Myocyte (in vitro differentiated cells): ENCODE measurements around the gene ZCCHC7. TPM values are rescaled to one million over a fixed set of nuclear protein-coding genes. Genes with fewer than 3 reads are reported as not detected.
A peak's percentile ranks its signal among the peaks of the same experiment; 100 is the strongest.
"Not testable (repeated sequence)": the region's sequence is repeated elsewhere in the genome, so short reads cannot be mapped to it uniquely, and the experiment has no call there.

Experiments
- DNase-seq: peaks from one replicate; pipeline ENCODE4 v3.0.0-alpha.2; 2012; ENCODE audit warnings: low read depth
- polyA plus RNA-seq: library from polyadenylated mRNA; unstranded; fragments of >200 nt; gene quantifications from one replicate; pipeline ENCODE4 v1.2.1, GENCODE V29; 2012; ENCODE audit warnings: missing spikeins
- total RNA-seq: library from RNA; depleted of rRNA; stranded (reverse); fragments of >200 nt; gene quantifications from 2 replicates; pipeline ENCODE4 v1.2.3, GENCODE V29; 2014

The ZCCHC7 gene
- 11.9 and 21.0 TPM in 2 replicates for total RNA-seq
- 8.5 TPM for polyA plus RNA-seq

DNA sequence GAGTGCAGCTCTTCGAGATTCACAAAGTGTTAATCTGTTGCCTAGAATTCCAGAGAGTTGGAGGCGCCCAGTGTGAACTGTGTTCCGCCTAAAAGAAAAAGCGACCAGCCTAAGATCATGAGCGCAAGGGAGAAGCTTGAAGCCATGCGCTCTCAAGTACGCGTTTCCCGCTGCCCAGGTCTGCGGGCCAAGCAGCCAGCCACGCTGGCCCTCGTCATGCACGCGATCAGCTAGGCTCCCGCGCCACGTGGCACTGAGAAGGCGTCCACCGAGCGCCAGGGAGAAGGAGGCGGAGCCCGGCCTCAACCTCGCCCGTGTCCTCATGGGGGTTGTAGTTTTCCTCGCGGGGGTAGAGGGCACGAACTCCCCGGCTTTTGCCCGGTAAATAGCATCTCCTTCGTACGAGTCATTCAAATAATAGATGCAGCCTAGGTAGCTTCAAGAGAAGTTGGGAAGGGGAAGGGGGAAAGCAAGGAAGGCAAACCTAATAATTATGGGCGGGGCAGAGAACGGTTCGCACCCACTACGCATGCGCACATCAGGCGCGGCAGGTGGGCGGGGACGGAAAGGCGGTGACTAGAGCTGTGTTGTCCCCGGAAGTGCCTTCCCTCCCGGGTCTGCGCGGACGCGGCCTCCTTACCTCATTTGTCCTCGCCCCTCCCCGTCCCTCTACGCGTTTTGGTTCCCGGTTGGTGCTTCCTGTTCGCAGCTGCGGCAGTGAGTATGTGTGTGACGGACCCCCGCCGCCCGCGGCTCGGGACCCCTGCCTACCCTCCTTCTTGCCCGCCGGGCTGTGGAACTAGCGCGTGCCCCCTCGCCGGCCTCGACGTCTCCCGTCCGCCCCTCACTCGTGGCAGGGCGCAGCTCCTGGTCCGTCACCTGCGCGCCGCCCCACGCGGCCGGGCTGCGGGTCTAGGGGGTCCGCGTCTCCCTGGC is at the start of gene ZCCHC7:
ZCCHC7 (plus strand) TSS at position 668 of the 936 bp plus-strand sequence.
- DNase-seq, result peak; percentile 97

- DNase-seq, result not testable (repeated sequence)
These were observed 45.6 kb upstream of the ZCCHC7 start for GRCh38 chr9:37074790-37075189.

GRCh38 chr9:37079370-37080164 is 40.8 kb upstream of the ZCCHC7 start:
- peak; percentile 96 for DNase-seq

- peak; percentile 47 for DNase-seq
These were observed 40.2 kb upstream of the ZCCHC7 start for GRCh38 chr9:37080165-37080628.

DNA sequence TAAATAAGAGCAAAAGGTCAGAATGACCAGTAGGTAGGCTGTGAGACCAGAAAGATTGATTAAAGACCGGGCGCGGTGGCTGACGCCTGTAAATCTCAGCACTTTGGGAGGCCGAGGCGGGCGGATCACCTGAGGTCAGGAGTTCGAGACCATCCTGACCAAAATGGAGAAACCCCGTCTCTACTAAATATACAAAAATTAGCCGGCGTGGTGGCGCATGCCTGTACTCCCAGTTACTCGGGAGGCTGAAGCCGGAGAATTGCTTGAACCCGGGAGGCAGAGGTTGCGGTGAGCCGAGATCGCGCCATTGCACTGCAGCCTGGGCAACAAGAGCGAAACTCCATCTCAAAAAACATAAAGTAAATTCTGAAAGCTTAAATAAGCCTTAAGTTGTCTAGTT is 38.9 kb upstream of the ZCCHC7 start:
- DNase-seq, result not testable (repeated sequence)

DNA sequence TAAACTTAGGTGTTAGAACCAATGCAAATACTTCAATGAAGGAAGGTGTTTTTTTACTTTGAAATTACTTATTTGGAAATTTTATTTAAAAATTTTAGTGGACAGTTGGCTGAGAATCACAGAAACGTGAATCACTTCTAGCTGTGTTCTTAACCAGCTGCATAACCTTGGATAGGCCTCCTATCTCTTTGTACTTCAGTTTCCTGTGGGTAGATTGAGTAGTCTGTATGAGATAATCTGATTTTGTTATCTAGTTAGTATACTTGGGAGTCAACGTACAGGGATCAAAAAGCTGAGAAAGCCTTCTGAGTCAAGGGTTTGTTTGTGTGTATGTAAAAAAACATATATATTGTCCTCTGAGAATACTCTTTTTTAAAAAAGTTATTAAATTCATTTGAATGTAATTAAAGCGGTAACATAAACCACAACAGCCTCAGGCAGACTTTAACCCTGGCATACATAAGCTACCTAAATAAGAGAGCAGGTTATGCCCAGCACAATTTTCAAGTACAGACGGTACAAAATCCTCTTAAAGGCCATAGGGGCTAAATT is 38.1 kb upstream of the ZCCHC7 start:
- DNase-seq, result no peak

DNA sequence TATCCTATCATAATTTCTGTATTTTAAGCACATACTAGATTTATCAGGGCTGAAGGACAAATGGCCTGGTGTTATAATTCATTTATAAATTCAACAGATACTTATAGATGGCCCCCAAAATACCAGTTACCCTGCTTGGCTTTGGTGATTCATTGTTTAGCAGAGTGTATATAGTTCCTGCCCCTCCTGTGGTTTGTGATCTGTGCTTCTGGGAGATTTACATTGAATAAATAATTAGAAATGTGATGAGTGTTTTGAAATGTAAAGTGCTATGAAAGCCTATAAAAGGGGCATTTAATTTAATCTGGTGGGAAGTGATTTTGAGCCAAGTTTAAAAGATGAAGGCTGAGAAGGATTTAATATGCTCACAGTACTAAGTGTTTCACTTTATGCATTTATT is 36.7 kb upstream of the ZCCHC7 start:
- DNase-seq, result no peak

DNA sequence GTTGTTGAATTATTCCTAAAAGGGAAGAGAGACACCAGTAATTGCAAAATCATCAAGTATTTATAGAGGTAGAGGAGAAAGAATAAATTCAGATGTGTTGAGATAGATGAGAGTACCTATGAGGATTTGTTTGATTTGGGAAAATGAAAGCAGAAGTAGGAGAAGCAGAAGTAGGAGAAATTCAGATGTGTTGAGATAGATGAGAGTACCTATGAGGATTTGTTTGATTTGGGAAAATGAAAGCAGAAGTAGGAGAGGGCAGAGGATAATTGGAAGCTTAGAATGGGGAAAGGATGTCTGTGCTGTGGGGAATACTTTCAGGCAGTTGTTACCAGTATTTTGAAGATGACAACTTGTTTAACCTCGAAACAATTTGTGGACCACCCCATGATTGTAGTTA is 35.1 kb upstream of the ZCCHC7 start:
- no peak for DNase-seq

DNA sequence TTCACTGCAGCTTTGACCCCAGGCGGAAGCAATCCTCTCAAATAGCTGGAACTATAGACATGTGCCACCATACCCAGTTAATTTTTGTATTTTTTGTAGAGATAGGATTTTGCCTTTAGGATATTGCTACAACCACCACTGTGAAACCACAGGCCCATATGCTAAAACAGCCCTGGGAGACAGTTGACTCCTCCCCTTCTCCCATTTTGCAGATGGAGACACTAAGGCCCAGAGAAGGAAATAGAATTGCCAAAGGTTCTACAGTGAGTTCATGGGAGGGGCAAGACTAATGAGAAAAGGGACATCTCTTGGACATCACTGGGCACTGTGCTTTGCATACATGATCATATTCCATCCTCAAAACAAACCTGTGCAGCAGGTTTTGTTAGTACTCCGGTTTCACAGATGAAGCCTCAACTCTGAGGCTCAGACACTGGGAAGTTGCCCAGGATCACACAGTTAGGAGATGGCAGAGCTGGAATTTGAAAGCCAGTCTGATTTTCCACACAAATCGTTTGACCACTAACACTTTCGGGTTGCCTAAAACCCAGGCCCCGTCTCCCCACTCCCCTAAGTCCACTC is 27.6 kb upstream of the ZCCHC7 start:
- DNase-seq, result not testable (repeated sequence)

DNA sequence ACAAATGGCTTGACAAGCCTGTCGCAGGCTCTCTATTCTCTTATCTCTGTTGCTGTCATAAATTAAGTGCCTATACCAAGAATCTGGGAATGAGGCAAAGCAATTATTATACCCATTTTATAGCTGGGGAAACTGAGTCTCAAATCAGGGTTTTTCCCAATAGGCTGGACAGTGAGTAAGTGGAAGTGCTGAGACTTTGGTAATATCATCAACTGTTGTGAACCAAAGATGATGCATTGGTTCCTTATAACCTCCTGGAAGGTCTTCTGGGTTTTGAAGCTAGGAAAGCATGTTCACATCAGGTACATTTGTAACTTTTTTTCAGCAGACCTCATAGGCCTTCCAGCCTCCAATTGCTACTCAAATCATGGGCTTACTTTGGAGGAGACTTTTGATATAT is 25.6 kb upstream of the ZCCHC7 start:
- no peak for DNase-seq

DNA sequence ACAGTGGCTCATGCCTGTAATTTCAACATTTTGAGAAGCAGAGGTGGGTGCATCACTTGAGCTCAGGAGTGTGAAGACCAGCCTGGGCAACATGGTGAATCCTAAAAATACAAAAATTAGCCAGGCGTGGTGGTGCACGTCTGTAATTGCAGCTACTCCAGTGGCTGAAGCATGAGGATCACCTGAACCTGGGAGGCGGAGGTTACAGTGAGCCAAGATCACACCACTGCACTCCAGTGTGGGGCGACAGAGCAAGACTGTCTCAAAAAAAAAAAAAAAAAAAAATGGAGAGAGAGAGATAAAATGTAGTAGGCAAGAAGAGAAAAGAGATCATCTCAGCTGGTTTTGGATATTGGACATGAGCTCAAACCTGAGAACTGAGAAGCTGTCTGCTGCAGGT is 23.7 kb upstream of the ZCCHC7 start:
- DNase-seq, result no peak

- DNase-seq, result no peak
These were observed 23.1 kb upstream of the ZCCHC7 start for GRCh38 chr9:37097294-37097693.

GRCh38 chr9:37100327-37100726 is 20.0 kb upstream of the ZCCHC7 start:
- DNase-seq, result no peak

DNA sequence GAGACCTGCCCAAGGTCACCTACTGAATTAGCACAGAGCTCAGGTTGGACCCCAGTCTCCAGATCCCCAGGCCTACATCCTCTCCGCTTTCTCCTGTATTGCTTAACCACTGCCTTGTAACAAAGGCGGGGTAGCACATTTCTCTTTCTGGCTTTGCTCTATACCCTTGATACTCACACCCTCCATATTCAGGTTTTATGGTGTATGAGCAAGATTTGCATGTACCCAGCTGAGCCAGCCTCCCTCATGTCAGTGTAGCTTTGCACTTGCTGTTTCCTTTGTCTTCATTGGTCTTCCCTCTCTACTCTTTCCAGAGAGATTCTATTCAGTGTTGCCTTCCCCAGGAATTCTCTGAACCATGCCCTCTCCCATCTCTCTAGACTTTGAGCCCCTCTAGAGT is 19.6 kb upstream of the ZCCHC7 start:
- DNase-seq, result no peak

DNA sequence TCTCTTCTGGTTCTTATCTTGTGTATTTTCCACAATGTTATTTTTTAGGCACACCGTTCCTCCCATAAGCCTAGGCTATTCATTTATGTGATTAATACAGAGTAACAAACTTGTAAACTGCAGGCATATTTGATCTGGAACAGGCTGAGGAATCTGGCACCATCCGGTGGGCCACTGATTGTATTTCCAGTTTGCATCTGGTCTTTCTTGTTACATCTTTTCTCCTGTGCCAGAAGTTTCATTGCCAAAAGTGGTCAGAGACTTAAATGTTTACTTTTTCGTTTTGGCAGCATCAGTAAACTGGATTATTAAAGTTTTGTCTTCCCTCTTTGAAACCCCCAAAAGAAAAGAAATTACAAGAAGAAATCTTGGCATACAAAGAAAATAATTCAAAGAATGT is 17.9 kb upstream of the ZCCHC7 start:
- DNase-seq, result no peak

- DNase-seq, result peak; percentile 36
These were observed 16.0 kb upstream of the ZCCHC7 start for GRCh38 chr9:37104183-37104889.

DNA sequence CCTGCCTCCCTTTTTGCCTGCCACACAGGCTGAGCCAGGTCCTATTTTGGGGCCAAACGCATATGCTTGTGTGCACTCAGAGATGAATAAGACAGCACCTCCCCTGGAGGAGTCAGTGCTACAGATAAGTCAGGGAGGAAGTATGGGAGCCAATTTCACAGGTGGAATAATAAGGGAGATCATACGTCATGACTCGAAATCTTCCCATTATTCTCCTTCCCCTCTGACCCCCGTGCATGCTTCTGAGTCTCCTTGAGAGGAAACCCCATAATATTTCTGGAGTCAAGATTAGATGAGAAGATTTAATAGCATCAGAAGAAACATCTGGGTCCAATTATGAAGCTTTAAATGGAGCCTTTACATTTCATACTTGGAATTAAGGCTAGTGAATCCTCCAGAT is 15.1 kb upstream of the ZCCHC7 start:
- DNase-seq, result no peak

GRCh38 chr9:37107701-37108100 is 12.7 kb upstream of the ZCCHC7 start:
- no peak for DNase-seq

DNA sequence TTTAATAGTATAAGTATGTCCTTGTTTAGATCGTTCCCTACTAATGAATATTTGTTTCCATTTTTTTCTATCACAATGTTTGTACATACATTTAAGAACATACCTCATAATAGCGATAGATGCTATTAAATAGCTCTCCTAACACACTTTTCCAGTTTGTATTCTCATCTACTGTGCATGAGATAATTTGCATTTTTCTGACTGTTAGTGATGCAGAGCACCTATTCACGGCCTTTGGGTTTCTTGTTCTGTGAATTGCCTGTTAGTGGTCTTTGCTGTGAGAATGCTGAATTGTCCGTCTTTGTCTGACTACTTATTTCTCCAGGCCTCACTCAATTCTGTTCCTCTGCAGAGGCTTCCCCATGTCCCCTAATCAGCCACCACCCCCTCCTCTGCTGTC is 5.9 kb upstream of the ZCCHC7 start:
- DNase-seq, result not testable (repeated sequence)

DNA sequence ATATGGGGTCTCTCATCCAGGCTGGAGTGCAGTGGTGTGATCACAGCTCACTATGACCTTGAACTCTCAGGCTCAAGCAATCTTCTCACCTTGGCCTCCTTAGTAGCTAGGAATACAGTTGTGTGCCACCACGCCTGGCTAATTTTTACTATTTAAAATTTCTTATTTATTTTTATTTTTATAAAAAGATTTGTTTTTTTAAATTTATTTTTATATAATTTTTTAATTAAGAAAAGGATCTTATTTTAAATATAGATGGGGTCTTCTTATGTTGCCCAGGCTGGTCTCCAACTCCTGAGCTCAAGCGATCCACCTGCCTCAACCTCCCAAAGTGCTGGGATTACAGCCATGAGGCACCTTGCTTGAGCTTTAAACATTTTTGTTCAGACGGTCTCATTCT is 2.4 kb upstream of the ZCCHC7 start:
- no peak for DNase-seq

DNA sequence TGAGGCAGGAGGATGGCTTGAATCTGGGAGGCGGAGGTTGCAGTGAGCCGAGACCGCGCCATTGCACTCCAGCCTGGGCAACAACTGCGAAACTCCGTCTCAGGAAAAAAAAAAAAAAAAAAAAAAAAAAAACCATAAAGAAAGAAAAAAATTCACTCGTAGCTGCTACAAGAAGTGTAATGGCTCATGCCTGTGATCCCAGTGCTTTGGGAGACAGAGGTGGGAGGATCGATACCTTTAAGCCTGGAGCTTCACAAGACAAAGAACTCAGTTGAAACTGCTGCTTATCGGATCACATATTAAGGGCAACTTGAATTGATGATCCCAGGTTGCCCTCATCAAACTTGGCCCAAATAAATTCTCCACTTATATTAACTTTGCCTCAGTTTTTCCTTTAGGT is 1.0 kb upstream of the ZCCHC7 start:
- DNase-seq, result no peak
